Uterus (tissue), 4 donors: ENCODE results near the gene PSMA8. TPM values are rescaled to one million over a fixed set of nuclear protein-coding genes. Genes with fewer than 3 reads are reported as not detected.

ENCODE experiments used
- DNase-seq, 2 donors: peaks; one replicate each; pipeline ENCODE4 v3.0.0-alpha.2; 2019 to 2020
- H3K27ac ChIP-seq, 2 donors: fragments of 200-600 bp; sonication (generic); 1 replicate in 1 of 2; 2 replicates in 1 of 2; pipeline ENCODE4 v1.5.1; 2016 to 2018
- H3K27me3 ChIP-seq, 2 donors: fragments of 200-600 bp; sonication (generic); one replicate each; pipeline ENCODE4 v1.5.1; 2018 to 2019; ENCODE audit warnings: control low read depth in 1 of 2
- H3K36me3 ChIP-seq, 2 donors: fragments of 200-600 bp; sonication (generic); one replicate each; pipeline ENCODE4 v1.5.1; 2019; ENCODE audit warnings: control low read depth in 1 of 2
- H3K4me1 ChIP-seq, 2 donors: fragments of 200-600 bp; sonication (generic); one replicate each; pipeline ENCODE4 v1.5.1; 2018 to 2019; ENCODE audit warnings: control low read depth in 1 of 2
- H3K4me3 ChIP-seq, 2 donors: fragments of 200-600 bp; sonication (generic); 1 replicate in 1 of 2; 2 replicates in 1 of 2; pipeline ENCODE4 v1.5.1; 2018 to 2019; ENCODE audit warnings: mild to moderate bottlenecking in 1 of 2
- H3K9me3 ChIP-seq, 2 donors: fragments of 200-600 bp; sonication (generic); one replicate each; pipeline ENCODE4 v1.5.1; 2019; ENCODE audit warnings: control low read depth in 1 of 2
- POLR2A ChIP-seq, 2 donors: fragments of 450-650 bp; IDR thresholded peaks; one replicate each; pipeline ENCODE4 v1.6.1; 2016; ENCODE audit warnings: antibody characterized with exemption in 2 of 2, mild to moderate bottlenecking in 1 of 2, moderate library complexity in 1 of 2
- intact Hi-C: fragments of 100-400 bp; cut with DNase I; formaldehyde crosslinking; loops from one replicate; pipeline ENCODE4 v1.15.1; 2023; ENCODE audit warnings: low total_unique reads
- total RNA-seq, 4 donors: library from RNA; depleted of rRNA in 3 of 4; stranded (reverse); fragments of >200 nt in 3 of 4; gene quantifications; one replicate each; pipeline versions ENCODE4 v1.1.0 to v1.2.4, GENCODE V29; 2014 to 2023
- TF ChIP-seq, protein P1 (sequence below), 4 experiments: fragments of 200-600 bp in 2 of 4; fragments of 450-650 bp in 2 of 4; sonication (generic) in 2 of 4; IDR thresholded peaks; one replicate each; pipeline ENCODE4 v1.5.1; 2016 to 2019; ENCODE audit warnings: antibody characterized with exemption in 4 of 4, mild to moderate bottlenecking in 2 of 4, moderate library complexity in 1 of 4
- donor health status: DM: yes; HTN: yes; CAD: no.

The PSMA8 gene
- total RNA-seq, 4 donors from 2014 or later = not detected

DNA sequence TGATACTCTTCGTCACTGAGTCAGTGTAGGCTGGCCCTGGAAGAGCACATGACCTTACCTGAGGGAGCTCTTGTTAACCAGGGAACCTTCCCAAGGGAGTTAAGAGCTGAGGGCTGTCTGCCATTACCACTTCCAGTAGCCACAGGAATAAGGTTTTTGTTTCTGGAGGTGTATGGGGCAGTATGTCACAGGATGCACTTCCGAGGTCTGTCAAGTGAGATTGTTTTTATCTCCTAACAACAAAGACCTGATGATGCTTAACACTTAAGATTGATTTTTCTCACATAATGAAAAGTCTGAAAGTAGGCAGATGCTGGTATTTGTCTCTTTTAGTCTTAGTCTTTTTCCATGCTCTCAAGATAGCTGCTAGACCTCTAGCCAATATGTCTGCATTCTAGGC lies 41.8 kb downstream of the PSMA8 start:
- Histone ChIP-seq H3K27ac (no peak overlapping the region), H3K36me3 (no peaks in the 10 kb centered on the region), H3K4me3 (no peak overlapping the region), H3K27me3 (no peaks in the 10 kb centered on the region), H3K9me3 (no peaks in the 10 kb centered on the region), H3K4me1 (no peaks in the 10 kb centered on the region)
- intact Hi-C loops = no loop called here
- no peak for TF ChIP-seq POLR2A (IDR thresholded peaks at IDR 0.05)
- TF ChIP-seq, protein P1, sequence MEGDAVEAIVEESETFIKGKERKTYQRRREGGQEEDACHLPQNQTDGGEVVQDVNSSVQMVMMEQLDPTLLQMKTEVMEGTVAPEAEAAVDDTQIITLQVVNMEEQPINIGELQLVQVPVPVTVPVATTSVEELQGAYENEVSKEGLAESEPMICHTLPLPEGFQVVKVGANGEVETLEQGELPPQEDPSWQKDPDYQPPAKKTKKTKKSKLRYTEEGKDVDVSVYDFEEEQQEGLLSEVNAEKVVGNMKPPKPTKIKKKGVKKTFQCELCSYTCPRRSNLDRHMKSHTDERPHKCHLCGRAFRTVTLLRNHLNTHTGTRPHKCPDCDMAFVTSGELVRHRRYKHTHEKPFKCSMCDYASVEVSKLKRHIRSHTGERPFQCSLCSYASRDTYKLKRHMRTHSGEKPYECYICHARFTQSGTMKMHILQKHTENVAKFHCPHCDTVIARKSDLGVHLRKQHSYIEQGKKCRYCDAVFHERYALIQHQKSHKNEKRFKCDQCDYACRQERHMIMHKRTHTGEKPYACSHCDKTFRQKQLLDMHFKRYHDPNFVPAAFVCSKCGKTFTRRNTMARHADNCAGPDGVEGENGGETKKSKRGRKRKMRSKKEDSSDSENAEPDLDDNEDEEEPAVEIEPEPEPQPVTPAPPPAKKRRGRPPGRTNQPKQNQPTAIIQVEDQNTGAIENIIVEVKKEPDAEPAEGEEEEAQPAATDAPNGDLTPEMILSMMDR (IDR thresholded peaks at IDR 0.05) = no peak
- DNase-seq = no peak

DNA sequence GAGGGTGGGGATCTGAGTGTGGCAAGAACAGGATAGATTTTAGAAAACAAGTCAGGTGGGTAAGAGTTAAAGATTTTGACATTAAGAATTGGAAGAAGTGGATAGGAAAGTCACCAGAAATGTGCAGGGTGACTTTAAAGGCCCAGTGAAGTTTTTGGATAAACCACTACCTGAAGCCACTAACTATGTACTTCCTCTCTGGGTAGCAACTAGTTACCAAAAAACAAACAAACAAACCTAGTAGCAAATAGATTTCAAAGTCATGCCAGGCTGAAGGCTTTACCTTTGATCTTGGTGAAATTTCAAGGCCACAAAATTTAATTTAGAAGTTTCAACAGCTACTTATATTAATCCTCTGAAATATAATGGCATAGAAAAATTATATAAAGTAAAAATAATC lies 42.5 kb downstream of the PSMA8 start:
- Histone ChIP-seq H3K27ac (no peak overlapping the region), H3K9me3 (no peaks in the 10 kb centered on the region), H3K4me3 (no peak overlapping the region), H3K36me3 (no peaks in the 10 kb centered on the region), H3K27me3 (no peaks in the 10 kb centered on the region), H3K4me1 (no peaks in the 10 kb centered on the region)
- no peak for DNase-seq
- intact Hi-C loops = no loop called here
- TF ChIP-seq, protein P1 (IDR thresholded peaks at IDR 0.05) = no peak
- no peak for TF ChIP-seq POLR2A (IDR thresholded peaks at IDR 0.05)

DNA sequence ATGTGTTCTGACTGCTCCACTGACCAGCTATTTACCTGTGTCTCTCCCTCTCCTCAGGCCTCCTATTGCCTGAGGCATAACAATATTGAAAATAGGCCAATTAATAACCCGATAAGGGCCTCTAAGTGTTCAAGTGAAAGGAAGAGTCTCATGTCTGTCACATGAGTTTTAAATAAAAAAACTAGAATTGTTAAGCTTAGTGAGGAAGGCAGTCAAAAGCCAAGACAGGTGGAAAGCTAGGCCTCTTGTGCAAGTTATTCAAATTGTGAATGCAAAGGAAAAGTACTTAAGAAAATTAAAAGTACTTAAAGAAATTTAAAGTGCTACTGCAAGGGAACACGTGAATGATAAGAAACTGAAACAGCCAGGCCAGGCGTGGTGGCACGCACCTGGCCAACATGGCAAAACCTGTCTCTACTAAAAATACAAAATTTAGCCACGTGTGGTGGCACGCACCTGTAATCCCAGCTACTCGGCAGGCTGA lies 47.7 kb downstream of the PSMA8 start:
- TF ChIP-seq, protein P1 (IDR thresholded peaks at IDR 0.05) = no peak
- no peak for DNase-seq
- Histone ChIP-seq H3K4me1 (no peaks in the 10 kb centered on the region), H3K36me3 (no peaks in the 10 kb centered on the region), H3K27me3 (no peaks in the 10 kb centered on the region), H3K9me3 (no peaks in the 10 kb centered on the region), H3K4me3 (no peak overlapping the region), H3K27ac (no peak overlapping the region)
- intact Hi-C loops = no loop called here

DNA sequence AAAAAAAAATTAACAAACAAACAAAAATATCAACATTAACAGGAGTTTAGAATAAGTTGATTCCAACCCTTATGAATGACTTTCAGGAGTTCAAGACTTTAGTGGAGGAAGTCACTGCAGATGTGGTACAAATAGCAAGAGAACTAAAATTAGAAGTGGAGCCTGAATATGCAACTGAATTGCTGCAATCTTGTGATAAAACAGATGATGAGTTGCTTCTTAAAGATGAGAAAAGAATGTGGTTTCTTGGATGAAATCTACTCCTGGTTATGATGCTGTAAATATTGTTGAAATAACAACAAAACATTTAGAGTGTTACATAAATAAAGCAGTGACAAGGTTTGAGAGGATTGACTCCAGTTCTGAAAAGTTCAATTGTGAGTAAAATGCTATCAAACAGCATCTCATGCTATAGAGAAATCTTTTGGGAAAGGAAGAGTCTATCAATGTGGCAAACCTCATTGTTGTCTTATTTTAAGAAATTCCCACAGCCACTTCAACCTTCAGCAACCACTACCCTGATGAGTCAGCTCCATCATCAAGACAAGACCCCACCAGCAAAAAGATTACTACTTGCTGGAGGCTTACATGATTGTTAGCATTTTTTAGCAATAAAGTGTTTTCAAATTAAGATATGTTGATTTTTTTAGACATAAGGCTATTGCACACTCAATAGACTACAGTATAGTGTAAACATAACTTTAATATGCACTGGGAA lies 49.9 kb downstream of the PSMA8 start:
- Histone ChIP-seq H3K36me3 (no peaks in the 10 kb centered on the region), H3K27me3 (no peaks in the 10 kb centered on the region), H3K9me3 (no peaks in the 10 kb centered on the region), H3K27ac (no peak overlapping the region), H3K4me1 (no peaks in the 10 kb centered on the region), H3K4me3 (no peak overlapping the region)
- no peak for DNase-seq
- TF ChIP-seq, protein P1 (IDR thresholded peaks at IDR 0.05) = no peak
- no peak for TF ChIP-seq POLR2A (IDR thresholded peaks at IDR 0.05)
- intact Hi-C loops = no loop called here

GRCh38 chr18:26185267-26185666 lies 51.6 kb downstream of the PSMA8 start:
- no peaks in the 10 kb centered on the region for H3K36me3 ChIP-seq
- intact Hi-C loops = no loop called here
- TF ChIP-seq POLR2A (IDR thresholded peaks at IDR 0.05) = no peak
- TF ChIP-seq, protein P1 (IDR thresholded peaks at IDR 0.05) = no peak
- no peak overlapping the region for H3K4me3 ChIP-seq
- H3K27ac ChIP-seq = no peak overlapping the region
- no peaks in the 10 kb centered on the region for H3K27me3 ChIP-seq
- H3K4me1 ChIP-seq = no peaks in the 10 kb centered on the region
- no peak for DNase-seq
- H3K9me3 ChIP-seq = no peaks in the 10 kb centered on the region
